ENCODE measurements around the gene DIP2A.

- TF ChIP-seq CTCF (IDR thresholded peaks at IDR 0.05), result no peak
- TF ChIP-seq TCF7L2 (IDR thresholded peaks at IDR 0.05; ENCODE audit: low read depth, low read length), result no peak
- TF ChIP-seq POLR2AphosphoS5 (IDR thresholded peaks at IDR 0.05; ENCODE audit: low read depth, low read length), result no peak
- no peak for TF ChIP-seq SIN3A (IDR thresholded peaks at IDR 0.05; ENCODE audit: borderline replicate concordance, insufficient read depth, low read depth, low read length)
Measured at GRCh38 chr21:46421191-46421750, 37.4 kb upstream of the DIP2A start.
